NCI-H1436 (cell line): ENCODE results near the gene SLC11A2.

Experiments used
- DNase-seq: peaks from one replicate; lab custom pipeline; 2025; lab: John Stamatoyannopoulos, UW

SLC11A2 gene

DNA sequence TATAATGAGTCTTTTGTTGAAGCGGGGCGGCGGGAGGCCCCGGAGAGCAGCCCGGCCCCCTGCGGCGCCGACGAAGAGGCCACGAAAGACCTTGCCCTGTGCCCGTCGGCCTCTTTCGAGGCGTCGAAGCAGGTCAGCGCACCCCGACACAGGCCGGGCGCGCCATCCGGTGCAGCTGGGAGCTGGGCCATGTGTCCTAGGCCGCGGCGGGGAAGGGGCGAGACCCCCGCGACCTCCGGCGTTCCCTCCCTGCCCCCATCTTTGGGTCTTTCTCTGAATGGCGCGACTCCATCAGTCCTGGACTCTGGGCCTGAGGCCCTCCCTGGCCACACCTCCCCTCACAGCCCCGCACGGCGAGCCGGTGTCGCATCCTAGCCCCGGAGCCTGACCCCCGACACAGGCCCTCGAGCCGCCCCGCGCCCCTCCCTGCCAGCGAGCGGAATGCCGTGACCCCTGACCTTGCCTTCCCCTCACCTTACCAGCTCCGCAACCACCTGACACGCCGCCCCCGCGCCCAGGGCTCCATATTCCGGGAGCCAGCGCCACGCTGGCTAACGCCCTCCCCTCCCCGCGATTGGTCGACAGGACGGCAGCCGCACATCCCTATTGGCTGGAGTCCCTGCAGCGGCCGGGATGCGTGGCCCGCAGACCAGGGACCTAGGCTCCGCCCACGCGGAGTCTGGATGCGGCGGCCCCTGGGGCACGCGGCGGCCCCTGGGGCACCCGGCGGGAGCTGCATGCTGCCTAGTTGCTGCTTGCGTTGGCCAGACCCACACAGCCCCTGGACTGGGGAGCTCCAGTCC lies at the start of gene SLC11A2:
Gene SLC11A2 (minus strand): TSS at position 549 of the 803 bp plus-strand sequence. CDS start 15,656 bp downstream, outside the sequence.
- DNase-seq: peak; percentile 92

- DNase-seq: no peak
Measured at GRCh38 chr12:51075390-51075789, 49.2 kb upstream of the SLC11A2 start.

GRCh38 chr12:51071663-51072062 lies 45.5 kb upstream of the SLC11A2 start:
- DNase-seq: no peak

GRCh38 chr12:51070004-51070403 lies 43.8 kb upstream of the SLC11A2 start:
- no peak for DNase-seq

GRCh38 chr12:51067771-51068170 lies 41.6 kb upstream of the SLC11A2 start:
- DNase-seq: no peak

GRCh38 chr12:51067229-51067628 lies 41.0 kb upstream of the SLC11A2 start:
- DNase-seq: no peak

GRCh38 chr12:51065530-51065929 lies 39.3 kb upstream of the SLC11A2 start:
- DNase-seq: no peak

- DNase-seq: no peak
Measured at GRCh38 chr12:51062631-51063397, 36.6 kb upstream of the SLC11A2 start.

DNA sequence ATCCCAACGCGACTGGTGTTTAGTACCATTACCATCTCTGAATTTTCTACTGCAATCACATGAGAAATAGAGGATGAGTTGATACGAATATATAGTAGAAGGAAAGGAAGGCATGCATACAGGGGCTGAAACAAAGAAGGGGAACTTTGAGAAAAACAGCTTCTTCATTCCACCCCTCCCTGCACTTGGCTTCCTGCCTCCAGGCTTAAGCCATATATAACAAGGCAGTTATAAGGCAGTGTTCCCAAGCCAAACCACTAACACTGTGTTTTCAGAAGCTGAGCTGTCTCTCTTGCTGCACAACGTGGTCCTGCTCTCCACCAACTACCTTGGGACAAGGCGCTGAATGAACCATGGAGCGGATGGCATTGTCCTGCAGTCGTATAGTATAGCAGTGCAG lies 32.9 kb upstream of the SLC11A2 start:
- no peak for DNase-seq

DNA sequence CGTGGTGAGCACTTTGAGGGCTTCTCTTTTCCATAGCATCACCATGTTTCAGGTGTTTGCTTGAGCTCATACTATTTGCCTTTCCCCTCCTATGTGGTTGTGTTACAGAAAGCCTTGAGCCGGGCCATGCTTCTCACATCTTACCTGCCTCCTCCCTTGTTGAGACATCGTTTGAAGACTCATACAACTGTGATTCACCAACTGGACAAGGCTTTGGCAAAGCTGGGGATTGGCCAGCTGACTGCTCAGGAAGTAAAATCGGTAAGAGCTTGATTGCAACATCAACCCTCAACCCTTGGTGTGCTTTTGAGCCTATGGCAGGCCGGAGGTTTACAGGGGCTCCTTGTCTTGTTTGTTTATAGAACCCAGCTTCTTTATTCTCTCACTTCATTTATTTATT lies 30.1 kb upstream of the SLC11A2 start:
- no peak for DNase-seq

DNA sequence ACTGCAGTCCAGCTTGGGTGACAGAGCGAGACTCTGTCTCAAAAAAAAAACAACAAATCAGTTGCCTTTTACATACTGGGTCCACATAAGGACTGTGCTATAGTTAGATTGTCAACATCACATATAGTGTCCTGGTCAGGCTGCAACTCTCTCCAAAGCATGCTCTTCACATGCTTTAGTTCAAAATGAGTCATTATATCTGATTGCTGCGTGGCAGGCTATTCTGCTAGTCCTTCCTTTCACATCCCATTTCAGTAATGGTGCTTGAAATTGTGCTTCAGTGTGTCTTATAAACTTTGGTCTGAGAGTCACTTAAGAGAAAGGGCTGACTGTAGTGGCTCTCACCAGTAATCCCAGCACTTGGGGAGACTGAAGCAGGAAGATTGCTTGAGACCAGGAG lies 28.9 kb upstream of the SLC11A2 start:
- no peak for DNase-seq

- DNase-seq: no peak
Measured at GRCh38 chr12:51051787-51052186, 25.6 kb upstream of the SLC11A2 start.

GRCh38 chr12:51049525-51049924 lies 23.3 kb upstream of the SLC11A2 start:
- no peak for DNase-seq

DNA sequence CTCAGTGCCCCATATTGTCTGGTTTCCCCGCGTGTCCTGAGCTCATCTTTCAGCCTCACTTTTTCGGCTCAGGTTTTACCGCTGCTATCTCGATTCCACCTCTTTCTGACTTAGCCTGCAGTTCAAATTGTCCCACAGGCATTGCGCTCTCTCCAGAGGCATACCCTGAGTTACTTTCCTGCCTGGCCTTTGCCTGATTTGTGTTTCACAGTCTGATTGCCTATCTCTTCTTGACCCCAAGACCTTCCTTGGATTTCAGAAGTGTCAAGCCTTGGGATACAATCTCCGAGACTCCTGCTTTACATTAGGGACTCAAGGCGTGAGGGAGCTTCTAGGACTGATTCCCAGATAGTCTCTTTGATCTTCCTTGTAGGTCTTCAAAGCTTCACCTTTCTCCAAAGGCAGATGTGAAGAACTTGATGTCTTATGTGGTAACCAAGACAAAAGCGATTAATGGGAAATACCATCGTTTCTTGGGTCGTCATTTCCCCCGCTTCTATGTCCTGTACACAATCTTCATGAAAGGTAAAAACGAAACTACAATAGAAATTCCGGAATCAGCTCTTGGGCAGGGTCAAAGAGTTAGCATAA lies 22.6 kb upstream of the SLC11A2 start:
- DNase-seq: no peak

GRCh38 chr12:51047655-51048540 lies 21.7 kb upstream of the SLC11A2 start, which contains the start of gene LETMD1:
TSS of gene LETMD1 (plus strand) at chr12:51048327. CDS start at chr12:51048357, 30 bp downstream.
- DNase-seq: peak; percentile 96

- no peak for DNase-seq
Measured at GRCh38 chr12:51036279-51036678, 10.1 kb upstream of the SLC11A2 start.

DNA sequence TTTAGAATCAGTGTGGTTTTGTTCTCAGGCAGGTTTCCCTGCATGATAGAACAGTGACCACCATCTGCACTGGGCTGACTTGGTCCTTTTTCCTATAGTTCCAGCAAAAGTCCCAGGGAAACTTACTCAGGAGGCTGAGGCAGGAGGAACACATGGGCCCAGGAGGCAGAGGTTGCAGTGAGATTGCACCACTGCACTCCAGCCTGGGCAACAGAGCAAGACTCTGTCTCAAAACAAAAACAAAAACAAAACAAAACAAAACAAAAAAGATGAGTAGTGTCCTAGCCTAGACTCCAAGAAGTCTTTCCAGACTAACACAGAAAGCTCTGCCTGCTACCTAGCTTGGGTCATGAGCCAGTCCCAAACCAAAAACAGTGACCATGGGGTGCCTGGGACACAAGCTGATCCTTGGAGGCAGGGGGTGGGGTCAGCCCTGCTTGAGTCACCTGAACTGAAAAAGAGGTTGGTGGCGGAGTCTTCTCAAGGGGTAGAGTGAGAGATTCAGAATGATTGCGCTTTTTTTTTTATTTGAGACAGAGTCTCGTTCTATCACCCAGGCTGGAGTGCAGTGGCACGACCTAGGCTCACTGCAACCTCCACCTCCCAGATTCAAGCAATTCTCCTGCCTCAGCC lies 7.4 kb upstream of the SLC11A2 start:
- DNase-seq: no peak

DNA sequence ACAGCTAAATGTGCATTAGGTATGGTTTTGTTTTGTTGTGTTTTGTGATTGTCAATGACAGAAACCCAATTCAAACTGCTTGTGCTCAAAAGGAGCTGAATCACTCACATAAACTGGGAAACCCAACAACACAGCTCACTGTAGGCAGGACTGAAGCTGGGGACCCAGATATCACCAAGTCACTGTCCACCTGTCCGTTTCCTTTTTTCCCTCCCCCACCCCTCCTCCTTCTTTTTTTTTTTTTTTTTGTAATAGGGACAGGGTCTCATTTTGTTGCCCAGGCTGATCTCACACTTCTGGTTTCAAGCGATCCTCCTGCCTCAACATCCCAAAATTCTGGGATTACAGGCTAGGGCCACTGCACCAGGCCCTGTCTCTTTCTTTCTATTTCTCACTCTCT lies 6.9 kb upstream of the SLC11A2 start:
- DNase-seq: no peak

- DNase-seq: no peak
Measured at GRCh38 chr12:51028813-51029150, 2.6 kb upstream of the SLC11A2 start.

DNA sequence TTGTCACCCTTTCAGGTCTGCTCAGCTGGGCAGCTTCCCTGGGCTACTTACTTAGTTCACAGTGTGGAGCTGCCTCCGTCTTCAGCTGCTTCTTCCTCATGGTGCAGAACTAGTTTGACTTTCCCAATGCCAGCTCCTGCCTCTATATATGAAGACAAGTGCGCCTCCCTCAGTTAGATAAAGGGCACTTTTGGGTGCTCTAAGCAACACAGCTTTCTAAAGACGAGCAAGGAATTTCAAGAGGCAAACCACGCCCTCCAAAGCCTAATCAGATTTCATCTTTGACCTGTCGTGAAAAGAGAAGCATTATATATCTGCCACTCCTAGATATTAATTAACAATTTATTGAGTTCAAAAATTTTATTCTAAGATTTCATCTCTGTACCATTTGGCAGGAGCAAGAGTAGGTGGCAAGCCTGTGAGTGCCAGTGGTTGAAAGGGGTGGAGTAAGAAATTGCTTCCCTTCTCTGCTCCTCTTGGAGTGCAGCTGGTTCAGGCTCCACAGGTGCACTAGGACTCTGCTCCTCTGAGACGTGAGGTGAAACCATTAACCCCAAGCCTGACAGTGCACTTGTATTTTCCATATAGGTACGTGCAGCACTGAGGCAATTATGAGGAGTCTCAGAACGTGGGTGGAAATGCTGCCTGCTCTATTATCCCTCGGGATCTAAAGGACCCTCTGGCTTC lies 2.1 kb upstream of the SLC11A2 start:
- peak; percentile 45 for DNase-seq

- DNase-seq: no peak
Measured at GRCh38 chr12:51027342-51027835, 1.2 kb upstream of the SLC11A2 start.
